ENCODE measurements around the gene MYO15A. TPM values are rescaled to one million over a fixed set of nuclear protein-coding genes. Genes with fewer than 3 reads are reported as not detected.

Gene MYO15A
- total RNA-seq, 1 experiment from 2014 or later = 0.36 TPM

DNA sequence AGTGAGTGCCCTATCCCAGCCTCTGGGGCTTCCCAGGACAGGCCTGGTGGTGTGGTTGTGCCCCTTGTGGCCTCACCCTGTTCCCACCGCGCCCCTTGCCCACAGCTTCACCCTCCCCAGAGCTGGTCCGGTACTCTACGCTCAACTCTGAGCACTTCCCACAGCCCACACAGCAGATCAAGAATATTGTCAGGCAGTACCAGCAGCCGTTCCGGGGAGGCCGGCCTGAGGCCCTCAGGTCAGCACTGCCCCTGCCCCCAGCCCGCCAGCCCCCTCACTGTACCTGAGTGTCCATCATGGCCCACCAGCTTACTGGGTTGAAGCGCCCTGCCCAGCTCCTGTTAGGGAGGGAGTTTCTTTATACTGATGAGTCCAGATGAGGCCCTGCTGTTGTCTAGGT lies 42.7 kb downstream of the MYO15A start:
- no peaks in the 10 kb centered on the region for H3K36me3 ChIP-seq (ENCODE audit: control insufficient read depth, insufficient read depth, low read length)
- intact Hi-C loops (cut with micrococcal nuclease; ENCODE audit: unreplicated experiment) = no loop called here
- ChIA-PET POLR2A (no interaction called here), CTCF (no interaction called here)
- H3K4me3 ChIP-seq (ENCODE audit: low read depth in 2 of 2, low read length in 2 of 2) = no peak overlapping the region
- in situ Hi-C loops (cut with HindIII; ENCODE audit: low pct_unique_long_range_greater_than_20kb, low sequenced_read_pairs) = no loop called here
- no peak for DNase-seq (ENCODE audit: low read depth, low spot score)
- no peaks in the 10 kb centered on the region for H3K27me3 ChIP-seq (ENCODE audit: control insufficient read depth, insufficient read depth, low read length)
- no peak overlapping the region for H3K27ac ChIP-seq (ENCODE audit: low read length)
- H3K9me3 ChIP-seq (ENCODE audit: control insufficient read depth, insufficient read depth, low read depth, low read length) = no peaks in the 10 kb centered on the region
- TF ChIP-seq SIN3A (IDR thresholded peaks at IDR 0.05; ENCODE audit: borderline replicate concordance, insufficient read depth, low read depth, low read length) (no peak), TCF7L2 (IDR thresholded peaks at IDR 0.05; ENCODE audit: low read depth, low read length) (no peak), POLR2AphosphoS5 (IDR thresholded peaks at IDR 0.05; ENCODE audit: low read depth, low read length) (no peak)
- TF ChIP-seq, protein P1, sequence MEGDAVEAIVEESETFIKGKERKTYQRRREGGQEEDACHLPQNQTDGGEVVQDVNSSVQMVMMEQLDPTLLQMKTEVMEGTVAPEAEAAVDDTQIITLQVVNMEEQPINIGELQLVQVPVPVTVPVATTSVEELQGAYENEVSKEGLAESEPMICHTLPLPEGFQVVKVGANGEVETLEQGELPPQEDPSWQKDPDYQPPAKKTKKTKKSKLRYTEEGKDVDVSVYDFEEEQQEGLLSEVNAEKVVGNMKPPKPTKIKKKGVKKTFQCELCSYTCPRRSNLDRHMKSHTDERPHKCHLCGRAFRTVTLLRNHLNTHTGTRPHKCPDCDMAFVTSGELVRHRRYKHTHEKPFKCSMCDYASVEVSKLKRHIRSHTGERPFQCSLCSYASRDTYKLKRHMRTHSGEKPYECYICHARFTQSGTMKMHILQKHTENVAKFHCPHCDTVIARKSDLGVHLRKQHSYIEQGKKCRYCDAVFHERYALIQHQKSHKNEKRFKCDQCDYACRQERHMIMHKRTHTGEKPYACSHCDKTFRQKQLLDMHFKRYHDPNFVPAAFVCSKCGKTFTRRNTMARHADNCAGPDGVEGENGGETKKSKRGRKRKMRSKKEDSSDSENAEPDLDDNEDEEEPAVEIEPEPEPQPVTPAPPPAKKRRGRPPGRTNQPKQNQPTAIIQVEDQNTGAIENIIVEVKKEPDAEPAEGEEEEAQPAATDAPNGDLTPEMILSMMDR (IDR thresholded peaks at IDR 0.05) = no peak
- TF ChIP-seq, protein P2, sequence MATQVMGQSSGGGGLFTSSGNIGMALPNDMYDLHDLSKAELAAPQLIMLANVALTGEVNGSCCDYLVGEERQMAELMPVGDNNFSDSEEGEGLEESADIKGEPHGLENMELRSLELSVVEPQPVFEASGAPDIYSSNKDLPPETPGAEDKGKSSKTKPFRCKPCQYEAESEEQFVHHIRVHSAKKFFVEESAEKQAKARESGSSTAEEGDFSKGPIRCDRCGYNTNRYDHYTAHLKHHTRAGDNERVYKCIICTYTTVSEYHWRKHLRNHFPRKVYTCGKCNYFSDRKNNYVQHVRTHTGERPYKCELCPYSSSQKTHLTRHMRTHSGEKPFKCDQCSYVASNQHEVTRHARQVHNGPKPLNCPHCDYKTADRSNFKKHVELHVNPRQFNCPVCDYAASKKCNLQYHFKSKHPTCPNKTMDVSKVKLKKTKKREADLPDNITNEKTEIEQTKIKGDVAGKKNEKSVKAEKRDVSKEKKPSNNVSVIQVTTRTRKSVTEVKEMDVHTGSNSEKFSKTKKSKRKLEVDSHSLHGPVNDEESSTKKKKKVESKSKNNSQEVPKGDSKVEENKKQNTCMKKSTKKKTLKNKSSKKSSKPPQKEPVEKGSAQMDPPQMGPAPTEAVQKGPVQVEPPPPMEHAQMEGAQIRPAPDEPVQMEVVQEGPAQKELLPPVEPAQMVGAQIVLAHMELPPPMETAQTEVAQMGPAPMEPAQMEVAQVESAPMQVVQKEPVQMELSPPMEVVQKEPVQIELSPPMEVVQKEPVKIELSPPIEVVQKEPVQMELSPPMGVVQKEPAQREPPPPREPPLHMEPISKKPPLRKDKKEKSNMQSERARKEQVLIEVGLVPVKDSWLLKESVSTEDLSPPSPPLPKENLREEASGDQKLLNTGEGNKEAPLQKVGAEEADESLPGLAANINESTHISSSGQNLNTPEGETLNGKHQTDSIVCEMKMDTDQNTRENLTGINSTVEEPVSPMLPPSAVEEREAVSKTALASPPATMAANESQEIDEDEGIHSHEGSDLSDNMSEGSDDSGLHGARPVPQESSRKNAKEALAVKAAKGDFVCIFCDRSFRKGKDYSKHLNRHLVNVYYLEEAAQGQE (IDR thresholded peaks at IDR 0.05; ENCODE audit: insufficient read depth in 1 of 2, low read depth in 2 of 2, low read length in 1 of 2) = no peak
- no peaks in the 10 kb centered on the region for H3K4me1 ChIP-seq (ENCODE audit: control insufficient read depth, insufficient read depth, low read length)
- no TSS peak for BruUV-seq (replicated peaks)
- ATAC-seq = no peak

DNA sequence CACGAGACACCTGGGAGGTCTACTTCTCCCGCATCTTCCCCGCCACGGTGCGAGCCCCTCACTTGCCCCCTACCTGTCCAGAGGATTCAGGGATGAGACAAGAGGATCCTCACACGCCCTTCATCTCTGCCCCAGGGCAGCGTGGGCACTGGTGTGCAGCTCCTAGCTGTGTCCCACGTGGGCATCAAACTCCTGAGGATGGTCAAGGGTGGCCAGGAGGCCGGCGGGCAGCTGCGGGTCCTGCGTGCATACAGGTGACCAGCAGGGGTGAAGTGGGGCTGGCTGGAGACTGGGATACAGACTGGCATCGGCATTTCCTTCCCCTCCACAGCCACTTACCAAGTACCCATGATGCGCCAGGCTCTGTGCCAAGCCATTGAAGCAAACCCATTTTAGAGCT lies 46.6 kb downstream of the MYO15A start:
- POLR2A ChIA-PET = no interaction called here
- intact Hi-C loops (cut with micrococcal nuclease; ENCODE audit: unreplicated experiment) = no loop called here
- in situ Hi-C loops (cut with HindIII; ENCODE audit: low pct_unique_long_range_greater_than_20kb, low sequenced_read_pairs) = no loop called here
- Histone ChIP-seq H3K36me3 (ENCODE audit: control insufficient read depth, insufficient read depth, low read length) (no peaks in the 10 kb centered on the region), H3K27ac (ENCODE audit: low read length) (no peak overlapping the region), H3K4me1 (ENCODE audit: control insufficient read depth, insufficient read depth, low read length) (no peaks in the 10 kb centered on the region), H3K27me3 (ENCODE audit: control insufficient read depth, insufficient read depth, low read length) (no peaks in the 10 kb centered on the region), H3K4me3 (ENCODE audit: low read depth in 2 of 2, low read length in 2 of 2) (no peak overlapping the region), H3K9me3 (ENCODE audit: control insufficient read depth, insufficient read depth, low read depth, low read length) (no peaks in the 10 kb centered on the region)
- TF ChIP-seq, protein P1 (IDR thresholded peaks at IDR 0.05) = no peak
- no peak for TF ChIP-seq SIN3A (IDR thresholded peaks at IDR 0.05; ENCODE audit: borderline replicate concordance, insufficient read depth, low read depth, low read length)
- TF ChIP-seq POLR2AphosphoS5 (IDR thresholded peaks at IDR 0.05; ENCODE audit: low read depth, low read length) = no peak
- TF ChIP-seq TCF7L2 (IDR thresholded peaks at IDR 0.05; ENCODE audit: low read depth, low read length) = no peak
- TF ChIP-seq, protein P2 (IDR thresholded peaks at IDR 0.05; ENCODE audit: insufficient read depth in 1 of 2, low read depth in 2 of 2, low read length in 1 of 2) = no peak
- DNase-seq (ENCODE audit: low read depth, low spot score) (no peak), ATAC-seq (no peak)
- CTCF ChIA-PET = no interaction called here
- no TSS peak for BruUV-seq (replicated peaks)

Data from Panc1 (cell line).